HepG2 (cell line): ENCODE measurements around the gene SEC14L1. TPM values are rescaled to one million over a fixed set of nuclear protein-coding genes. Genes with fewer than 3 reads are reported as not detected.

Experiments used
- ATAC-seq: fragments of 200-7000 bp; cut with Tn5 transposase; 3 replicates; pipeline ENCODE4 v1.9.1; 2020; ENCODE audit warnings: mild to moderate bottlenecking, moderate library complexity
- BruUV-seq: library from RNA; stranded (reverse); fragments of 400-500 nt; replicated peaks from 2 replicates; lab custom pipeline; 2021; lab: Mats Ljungman, UMichigan
- CTCF ChIA-PET: fragments of 300-600 bp; formaldehyde crosslinking; extraction: SDS; loops from one replicate; lab custom pipeline; 2021; ENCODE audit warnings: low total read pairs, inconsistent platforms, low intra/inter-chr PET ratio; lab: Yijun Ruan, JAX
- POLR2A ChIA-PET: fragments of 350-600 bp; sonication (Branson Sonifier 250); formaldehyde crosslinking; loops from one replicate; lab custom pipeline; 2020; ENCODE audit warnings: antibody characterized with exemption, inconsistent platforms; lab: Yijun Ruan, JAX
- DNase-seq: peaks from one replicate; pipeline ENCODE4 v3.0.0-alpha.2; 2015; ENCODE audit warnings: low spot score
- FAIRE-seq: peaks from 3 replicates; lab custom pipeline; 2011; peaks lifted over from hg19 to GRCh38; lab: Jason Lieb, UNC
- H2AFZ ChIP-seq: one replicate; pipeline ENCODE4 v1.6.1; 2011; ENCODE audit warnings: low read length, inconsistent platforms
- H3K27ac ChIP-seq: fragments of 300-600 bp; 3 replicates; pipeline ENCODE4 v1.8.0; 2011; ENCODE audit warnings: mixed run types, mild to moderate bottlenecking, mixed read lengths, low read length, inconsistent platforms; ENCODE audit not compliant: insufficient read depth; ENCODE audit errors: extremely low read length
- H3K27me3 ChIP-seq, 2 experiments: fragments of 200-600 bp in 1 of 2; 2 replicates in 1 of 2; 3 replicates in 1 of 2; pipeline versions ENCODE4 v1.6.0 to v1.8.0; 2011; ENCODE audit warnings: low read length in 2 of 2, mild to moderate bottlenecking in 2 of 2, moderate library complexity in 2 of 2, inconsistent platforms in 1 of 2; ENCODE audit not compliant: insufficient read depth in 2 of 2, control insufficient read depth in 1 of 2
- H3K36me3 ChIP-seq, 2 experiments: fragments of 200-600 bp in 1 of 2; replicated peaks in 1 of 2; 2 replicates in 1 of 2; 3 replicates in 1 of 2; pipeline versions ENCODE4 v1.5.1 to v1.8.0; 2011; ENCODE audit warnings: low read length in 2 of 2, inconsistent platforms in 1 of 2; ENCODE audit not compliant: insufficient read depth in 2 of 2, control insufficient read depth in 1 of 2
- H3K4me1 ChIP-seq: 2 replicates; pipeline ENCODE4 v1.5.1; 2012; ENCODE audit warnings: low read length, inconsistent platforms; ENCODE audit not compliant: insufficient read depth
- H3K4me2 ChIP-seq: 2 replicates; pipeline ENCODE4 v1.6.0; 2011; ENCODE audit warnings: low read depth, low read length, inconsistent platforms
- H3K4me3 ChIP-seq, 3 experiments: fragments of 200-600 bp in 1 of 3; sonication (generic), shearing (Covaris generic) in 1 of 3; replicated peaks in 1 of 3; 2 replicates each; pipeline ENCODE4 v1.5.1; 2011 to 2016; ENCODE audit warnings: low read length in 3 of 3, inconsistent platforms in 2 of 3, low read depth in 2 of 3, mild to moderate bottlenecking in 2 of 3, control low read depth in 1 of 3, mixed read lengths in 1 of 3; ENCODE audit not compliant: insufficient read depth in 1 of 3
- H3K79me2 ChIP-seq: one replicate; pipeline ENCODE4 v1.6.1; 2011; ENCODE audit warnings: low read length, inconsistent platforms; ENCODE audit not compliant: insufficient read depth
- H3K9ac ChIP-seq: 2 replicates; pipeline ENCODE4 v1.6.0; 2011; ENCODE audit warnings: mild to moderate bottlenecking, low read depth, low read length, inconsistent platforms; ENCODE audit not compliant: insufficient read depth
- H3K9me3 ChIP-seq: 2 replicates; pipeline ENCODE4 v1.5.1; 2012; ENCODE audit warnings: mild to moderate bottlenecking, low read length
- H4K20me1 ChIP-seq: 2 replicates; pipeline ENCODE4 v1.6.0; 2011; ENCODE audit warnings: inconsistent platforms, mild to moderate bottlenecking, low read length, moderate library complexity; ENCODE audit not compliant: insufficient read depth
- MAFF ChIP-seq: IDR thresholded peaks from 2 replicates; pipeline ENCODE4 v1.6.1; 2011; ENCODE audit warnings: low read depth, low read length, improper control_type of control experiment
- RARA ChIP-seq: IDR thresholded peaks from 2 replicates; pipeline ENCODE4 v1.6.1; 2016; ENCODE audit warnings: missing genetic modification reagents, missing compliant biosample characterization
- TRIM22 ChIP-seq: fragments of 450-650 bp; IDR thresholded peaks from 2 replicates; pipeline ENCODE4 v1.6.1; 2017
- ZBTB33 ChIP-seq: sonication (generic); formaldehyde crosslinking; IDR thresholded peaks from 2 replicates; pipeline ENCODE4 v1.4.0; 2020; ENCODE audit warnings: missing genetic modification reagents
- ZNF282 ChIP-seq: fragments of 450-650 bp; IDR thresholded peaks from 2 replicates; pipeline ENCODE4 v1.6.1; 2018; ENCODE audit not compliant: partially characterized antibody
- ZNF501 ChIP-seq: sonication (generic); formaldehyde crosslinking; IDR thresholded peaks from 2 replicates; pipeline ENCODE4 v1.5.1; 2020; ENCODE audit warnings: mild to moderate bottlenecking, moderate library complexity, missing genetic modification reagents
- ZNF576 ChIP-seq: sonication (generic); formaldehyde crosslinking; IDR thresholded peaks from 2 replicates; pipeline ENCODE4 v1.4.0; 2020; ENCODE audit warnings: mild to moderate bottlenecking, missing genetic modification reagents
- ZNF678 ChIP-seq: sonication (generic); formaldehyde crosslinking; IDR thresholded peaks from 2 replicates; pipeline ENCODE4 v1.4.0; 2020; ENCODE audit warnings: mild to moderate bottlenecking, missing genetic modification reagents
- WGBS: methylation state at CpG from one replicate; pipeline ENCODE4 v1.1.6; 2017; ENCODE audit warnings: low lambda C conversion rate; 5-methylcytosine and 5-hydroxymethylcytosine counted together
- in situ Hi-C: cut with HindIII; loops from 2 replicates; pipeline ENCODE4 v1.10.0; 2017; ENCODE audit warnings: low pct_unique_long_range_greater_than_20kb; ENCODE audit not compliant: extremely low pct_ligation_motif_present
- intact Hi-C: fragments of 100-400 bp; cut with micrococcal nuclease; formaldehyde crosslinking; loops from one replicate; pipeline ENCODE4 v1.10.0; 2022; ENCODE audit not compliant: unreplicated experiment
- polyA plus RNA-seq, 8 experiments: library from polyadenylated mRNA; depleted of rRNA in 3 of 8; stranded (reverse) in 7 of 8; unstranded in 1 of 8; fragments of >200 nt; fragmentation: Illumina TruSeq in 4 of 8; extraction: Trizol in 4 of 8; gene quantifications; 2 replicates each; pipeline versions ENCODE4 v1.2.1 to v1.2.3, GENCODE V29; 2011 to 2016; ENCODE audit warnings: low read depth in 4 of 8, missing spikeins in 1 of 8, mixed read lengths in 1 of 8; ENCODE audit not compliant: insufficient read depth in 1 of 8
- total RNA-seq, 5 experiments: library from RNA; depleted of rRNA; stranded (reverse); fragments of >200 nt; fragmentation: Illumina TruSeq; extraction: Trizol; gene quantifications; 2 replicates each; pipeline ENCODE4 v1.2.3, GENCODE V29; 2016; ENCODE audit warnings: low read depth in 1 of 5

SEC14L1 gene
- total and polyA plus RNA-seq, 2 of the 13 experiments (the other 11 are each of a cell fraction or from before 2014, with no cell fraction given), result 26.3 to 43.9 TPM

- TF ChIP-seq TRIM22 (no peak), ZBTB33 (CRISPR knock-in tag) (peak; percentile 75)
- no peaks in the 10 kb centered on the region for H3K9me3 ChIP-seq
- CTCF ChIA-PET, result no interaction called here
- no peaks in the 10 kb centered on the region for H3K36me3 ChIP-seq
- no peak overlapping the region for H3K4me2 ChIP-seq
- intact Hi-C loops, result no loop called here
- ATAC-seq, result no peak
- no peak for DNase-seq
- 75% methylated on average over 13 of the region's 13 CpGs for WGBS
- H3K27ac ChIP-seq, result no peak overlapping the region
- no peak overlapping the region for H3K4me3 ChIP-seq
- no peak overlapping the region for H2AFZ ChIP-seq
- no peaks in the 10 kb centered on the region for H4K20me1 ChIP-seq
- H3K27me3 ChIP-seq, result no peaks in the 10 kb centered on the region
- in situ Hi-C loops, result no loop called here
- no peaks in the 10 kb centered on the region for H3K79me2 ChIP-seq
- H3K4me1 ChIP-seq, result peaks cover 51% of the 10 kb centered on the region
- no peak for FAIRE-seq
- POLR2A ChIA-PET, result interaction anchor here (0.8 to 2.0 kb wide), 3 partner anchors 10 to 41 kb away, joined by 3 to 11 read pairs (median 5); partner anchors contain the start of gene SEC14L1
- no TSS peak for BruUV-seq
- no peak overlapping the region for H3K9ac ChIP-seq
Measured at GRCh38 chr17:77129568-77130301, 11.0 kb upstream of the SEC14L1 start.

GRCh38 chr17:77130525-77130924 is 10.2 kb upstream of the SEC14L1 start:
- intact Hi-C loops (no loop called here), in situ Hi-C loops (no loop called here)
- no peak for FAIRE-seq
- no peak overlapping the region for H3K9ac ChIP-seq
- H2AFZ ChIP-seq, result no peak overlapping the region
- H3K27ac ChIP-seq, result no peak overlapping the region
- H3K9me3 ChIP-seq, result no peaks in the 10 kb centered on the region
- no peak overlapping the region for H3K4me2 ChIP-seq
- no peak for DNase-seq
- ChIA-PET CTCF (no interaction called here), POLR2A (interaction anchor here (2.0 kb wide), 1 partner anchor 10 kb away, joined by 11 read pairs; the partner anchor contains the start of gene SEC14L1)
- H3K79me2 ChIP-seq, result no peaks in the 10 kb centered on the region
- no TSS peak for BruUV-seq
- H3K4me1 ChIP-seq, result peaks cover 51% of the 10 kb centered on the region
- H3K36me3 ChIP-seq, result no peaks in the 10 kb centered on the region
- WGBS, result 72% methylated on average over 9 of the region's 9 CpGs
- no peak overlapping the region for H3K4me3 ChIP-seq
- H3K27me3 ChIP-seq, result no peaks in the 10 kb centered on the region
- no peak for TF ChIP-seq RARA (CRISPR knock-in tag)
- TF ChIP-seq MAFF, result no peak
- TF ChIP-seq ZNF282, result no peak
- TF ChIP-seq ZNF678 (CRISPR knock-in tag), result no peak
- TF ChIP-seq ZNF576 (CRISPR knock-in tag), result no peak
- no peak for TF ChIP-seq ZNF501
- no peaks in the 10 kb centered on the region for H4K20me1 ChIP-seq
- no peak for ATAC-seq
